Mesothelial cell of epicardium (in vitro differentiated cells): ENCODE data around the gene CPLX4. TPM values are rescaled to one million over a fixed set of nuclear protein-coding genes. Genes with fewer than 3 reads are reported as not detected.
A peak's percentile ranks its signal among the peaks of the same experiment; 100 is the strongest.

Experiments
- DNase-seq, 2 experiments: peaks; one replicate each; pipeline ENCODE4 v3.0.0; 2021; ENCODE audit warnings: low spot score in 2 of 2; ENCODE audit not compliant: unreplicated experiment in 2 of 2
- H3K27ac Mint-ChIP-seq: 2 replicates; pipeline ENCODE4 v1.8.0; 2021; ENCODE audit warnings: mixed read lengths
- H3K27me3 Mint-ChIP-seq: 2 replicates; pipeline ENCODE4 v1.8.0; 2021; ENCODE audit warnings: low read depth, mixed read lengths
- H3K36me3 Mint-ChIP-seq: 2 replicates; pipeline ENCODE4 v1.8.0; 2021; ENCODE audit warnings: mixed read lengths
- H3K4me1 Mint-ChIP-seq: 2 replicates; pipeline ENCODE4 v1.8.0; 2021; ENCODE audit warnings: mixed read lengths
- H3K4me3 Mint-ChIP-seq: 2 replicates; pipeline ENCODE4 v1.8.0; 2021; ENCODE audit warnings: mild to moderate bottlenecking, moderate library complexity, mixed read lengths
- H3K9me3 Mint-ChIP-seq: 2 replicates; pipeline ENCODE4 v1.8.0; 2021; ENCODE audit warnings: mixed read lengths
- CTCF ChIP-seq: fragments of 200-600 bp; sonication (generic); IDR thresholded peaks from one replicate; pipeline ENCODE4 v1.5.0; 2021; ENCODE audit warnings: antibody characterized with exemption; ENCODE audit not compliant: unreplicated experiment
- total RNA-seq: library from RNA; stranded (reverse); gene quantifications from 3 replicates; pipeline ENCODE4 v1.2.1, GENCODE V29; 2021

Gene CPLX4
- total RNA-seq, 1 donor from 2014 or later: not detected

- H3K27me3 Mint-ChIP-seq: peaks cover 86% of the 10 kb centered on the region
- DNase-seq: peak; percentile 62 to 84
- no peak overlapping the region for H3K27ac Mint-ChIP-seq
- H3K36me3 Mint-ChIP-seq: no peaks in the 10 kb centered on the region
- H3K9me3 Mint-ChIP-seq: no peaks in the 10 kb centered on the region
- H3K4me1 Mint-ChIP-seq: no peaks in the 10 kb centered on the region
- peak overlapping the region; percentile 50 for H3K4me3 Mint-ChIP-seq
- TF ChIP-seq CTCF: peak; percentile 72
Measured at GRCh38 chr18:59308248-59308937, 10.1 kb downstream of the CPLX4 start.

GRCh38 chr18:59306640-59307039, 11.8 kb downstream of the CPLX4 start:
- Mint-ChIP-seq H3K36me3 (no peaks in the 10 kb centered on the region), H3K27me3 (peaks cover 94% of the 10 kb centered on the region), H3K27ac (no peak overlapping the region), H3K4me3 (no peak overlapping the region), H3K4me1 (no peaks in the 10 kb centered on the region), H3K9me3 (no peaks in the 10 kb centered on the region)
- no peak for DNase-seq
- no peak for TF ChIP-seq CTCF

GRCh38 chr18:59305295-59305694, 13.2 kb downstream of the CPLX4 start:
- no peak for DNase-seq
- Mint-ChIP-seq H3K4me3 (no peak overlapping the region), H3K36me3 (no peaks in the 10 kb centered on the region), H3K4me1 (no peaks in the 10 kb centered on the region), H3K27me3 (peaks cover 83% of the 10 kb centered on the region), H3K27ac (no peak overlapping the region), H3K9me3 (no peaks in the 10 kb centered on the region)
- TF ChIP-seq CTCF: no peak

GRCh38 chr18:59303656-59304195, 14.7 kb downstream of the CPLX4 start:
- H3K27me3 Mint-ChIP-seq: peaks cover 77% of the 10 kb centered on the region
- H3K9me3 Mint-ChIP-seq: no peaks in the 10 kb centered on the region
- no peak for DNase-seq
- H3K4me1 Mint-ChIP-seq: no peaks in the 10 kb centered on the region
- H3K27ac Mint-ChIP-seq: no peak overlapping the region
- H3K36me3 Mint-ChIP-seq: no peaks in the 10 kb centered on the region
- H3K4me3 Mint-ChIP-seq: no peak overlapping the region
- no peak for TF ChIP-seq CTCF

GRCh38 chr18:59303006-59303405, 15.4 kb downstream of the CPLX4 start:
- TF ChIP-seq CTCF: no peak
- Mint-ChIP-seq H3K27ac (no peak overlapping the region), H3K9me3 (no peaks in the 10 kb centered on the region), H3K4me3 (no peak overlapping the region), H3K4me1 (no peaks in the 10 kb centered on the region), H3K27me3 (peaks cover 78% of the 10 kb centered on the region), H3K36me3 (no peaks in the 10 kb centered on the region)
- no peak for DNase-seq
